Measurements from ENCODE around the gene GNPAT.
"Not testable (repeated sequence)": the region's sequence is repeated elsewhere in the genome, so short reads cannot be mapped to it uniquely, and the experiment has no call there.

The GNPAT gene

DNA sequence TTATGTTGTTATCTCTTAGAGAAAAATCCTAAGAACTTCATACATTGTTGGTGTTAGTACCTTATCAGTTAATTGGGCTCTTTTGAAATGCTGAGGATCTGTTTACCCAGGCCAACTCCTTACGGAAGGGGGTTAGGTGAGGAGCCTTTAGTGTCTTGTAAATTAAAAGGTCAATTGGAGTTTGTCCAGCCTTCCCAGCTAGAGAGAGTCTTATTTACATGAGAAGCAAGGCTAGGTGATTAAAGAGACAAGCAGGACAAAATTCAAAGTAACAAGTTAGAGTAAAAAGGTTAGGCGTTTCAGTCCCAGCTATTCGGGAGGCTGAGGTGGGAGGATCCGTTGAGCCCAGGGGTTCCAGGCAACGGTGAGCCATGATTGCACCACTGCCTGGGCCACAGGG, 28.7 kb upstream of the GNPAT start:
- in situ Hi-C loops (cut with HindIII; ENCODE audit: low sequenced_read_pairs) = not testable (repeated sequence)

- in situ Hi-C loops (cut with HindIII; ENCODE audit: low sequenced_read_pairs) = no loop called here
Measured at GRCh38 chr1:231213831-231214573, 27.0 kb upstream of the GNPAT start.

- in situ Hi-C loops (cut with HindIII; ENCODE audit: low sequenced_read_pairs) = no loop called here
Measured at GRCh38 chr1:231214918-231215680, 25.9 kb upstream of the GNPAT start.

GRCh38 chr1:231215681-231216385, 25.2 kb upstream of the GNPAT start:
- in situ Hi-C loops (cut with HindIII; ENCODE audit: low sequenced_read_pairs) = no loop called here

GRCh38 chr1:231216498-231216897, 24.5 kb upstream of the GNPAT start:
- in situ Hi-C loops (cut with HindIII; ENCODE audit: low sequenced_read_pairs) = no loop called here

DNA sequence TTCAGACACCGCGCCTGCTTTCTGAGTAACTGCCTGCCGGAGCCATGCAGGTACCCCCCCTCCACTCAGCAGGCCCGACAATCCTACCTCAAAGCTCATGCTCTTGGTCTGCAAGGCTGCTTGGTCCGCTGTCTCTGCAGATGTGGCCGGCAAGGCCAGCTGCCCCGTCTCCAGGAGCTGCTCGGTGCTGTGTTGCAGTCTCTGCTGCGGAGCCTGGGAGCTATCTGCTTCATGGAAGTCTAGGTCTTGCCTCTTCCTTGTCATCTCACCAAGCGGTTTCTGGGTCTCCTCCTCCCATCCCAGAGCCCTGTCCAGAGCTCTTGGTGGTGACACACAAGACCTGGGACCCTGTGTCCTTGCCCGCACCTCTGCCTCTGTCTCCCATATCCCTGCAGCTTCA, 24.0 kb upstream of the GNPAT start:
- in situ Hi-C loops (cut with HindIII; ENCODE audit: low sequenced_read_pairs) = no loop called here

- in situ Hi-C loops (cut with HindIII; ENCODE audit: low sequenced_read_pairs) = no loop called here
Measured at GRCh38 chr1:231218078-231218477, 22.9 kb upstream of the GNPAT start.

DNA sequence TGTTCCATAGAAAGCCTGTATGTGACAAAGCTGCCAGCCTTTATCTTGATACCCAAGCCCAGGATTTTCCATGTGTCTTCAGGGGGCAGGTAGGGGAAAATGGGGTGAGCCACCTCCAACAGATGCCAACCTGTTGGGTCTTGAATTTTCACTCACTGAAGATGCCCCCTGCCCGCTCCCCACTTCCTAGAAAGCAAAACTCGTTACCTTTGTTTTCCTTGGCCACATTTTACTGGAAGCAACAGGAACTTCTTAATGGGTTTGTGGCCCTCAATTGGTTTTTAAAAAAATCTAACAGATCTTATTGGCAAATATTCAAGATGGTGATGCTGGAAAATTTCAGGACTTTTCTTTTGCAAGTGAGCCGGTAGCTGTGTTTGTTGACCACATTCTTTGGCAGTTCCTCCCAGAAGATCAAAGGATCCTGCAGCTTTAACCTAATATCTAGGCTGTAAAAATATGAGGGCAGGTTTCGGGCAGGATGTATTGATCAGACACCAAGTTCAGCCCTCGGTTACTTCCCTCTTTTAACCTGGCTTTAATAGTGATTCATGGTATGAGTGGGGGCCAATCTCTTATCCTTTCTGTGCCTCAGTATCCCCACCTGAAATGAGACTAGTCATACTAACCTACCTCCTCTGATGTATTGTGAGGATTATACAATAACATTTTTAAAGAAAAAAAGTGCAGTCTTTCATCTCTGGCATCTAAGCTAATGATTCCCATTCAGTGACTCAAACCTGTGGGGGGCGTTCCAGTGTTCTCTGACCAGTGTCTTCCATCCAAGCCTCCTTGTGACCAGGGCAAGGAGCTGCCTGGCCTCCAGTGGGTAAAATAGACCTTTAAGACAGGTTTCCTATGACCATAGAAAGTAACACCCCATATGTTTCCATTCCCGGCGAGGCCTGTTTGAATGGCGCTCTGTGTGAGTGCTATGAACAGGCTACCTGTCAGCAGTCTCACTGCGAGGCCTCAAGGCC, 21.3 kb upstream of the GNPAT start:
- in situ Hi-C loops (cut with HindIII; ENCODE audit: low sequenced_read_pairs) = no loop called here

- in situ Hi-C loops (cut with HindIII; ENCODE audit: low sequenced_read_pairs) = no loop called here
Measured at GRCh38 chr1:231220801-231221200, 20.2 kb upstream of the GNPAT start.

DNA sequence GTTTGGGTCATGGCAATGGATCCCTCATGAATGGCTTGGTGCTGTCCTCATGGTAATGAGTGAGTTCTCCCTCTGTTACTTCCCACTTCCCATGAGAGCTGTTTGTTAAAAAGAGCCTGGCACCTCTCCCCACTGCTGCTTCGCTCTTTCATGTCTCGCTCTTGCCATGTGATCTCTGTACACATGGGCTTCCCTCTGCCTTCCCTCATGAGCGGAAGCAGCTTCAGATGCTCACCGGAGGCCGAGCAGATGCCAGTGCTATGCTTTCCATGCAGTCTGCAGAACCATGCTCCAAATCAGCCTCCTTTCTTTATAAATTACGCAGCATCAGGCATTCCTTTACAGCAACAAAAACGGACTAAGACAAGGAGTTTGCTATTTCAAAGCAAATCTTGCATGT, 14.9 kb upstream of the GNPAT start:
- in situ Hi-C loops (cut with HindIII; ENCODE audit: low sequenced_read_pairs) = no loop called here

DNA sequence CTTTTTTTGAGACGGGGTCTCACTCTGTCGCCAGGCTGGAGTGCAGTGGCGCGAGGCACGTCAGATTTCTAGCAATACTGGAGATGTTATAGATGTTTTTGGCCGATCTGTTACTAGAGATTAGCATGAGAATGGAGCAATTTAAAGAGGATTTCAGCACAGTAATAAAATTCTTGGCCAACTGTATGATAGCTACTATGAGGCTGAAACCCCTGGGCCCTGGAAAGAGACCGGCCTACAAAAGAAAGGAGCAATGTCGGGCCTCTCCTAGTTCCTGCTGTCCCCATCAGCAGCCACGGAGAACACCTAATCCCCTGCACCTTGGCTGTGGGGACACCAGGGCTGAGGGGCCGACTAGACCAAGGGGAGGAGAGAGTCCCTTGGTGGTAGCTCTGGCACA, 9.5 kb upstream of the GNPAT start:
- in situ Hi-C loops (cut with HindIII; ENCODE audit: low sequenced_read_pairs) = no loop called here

DNA sequence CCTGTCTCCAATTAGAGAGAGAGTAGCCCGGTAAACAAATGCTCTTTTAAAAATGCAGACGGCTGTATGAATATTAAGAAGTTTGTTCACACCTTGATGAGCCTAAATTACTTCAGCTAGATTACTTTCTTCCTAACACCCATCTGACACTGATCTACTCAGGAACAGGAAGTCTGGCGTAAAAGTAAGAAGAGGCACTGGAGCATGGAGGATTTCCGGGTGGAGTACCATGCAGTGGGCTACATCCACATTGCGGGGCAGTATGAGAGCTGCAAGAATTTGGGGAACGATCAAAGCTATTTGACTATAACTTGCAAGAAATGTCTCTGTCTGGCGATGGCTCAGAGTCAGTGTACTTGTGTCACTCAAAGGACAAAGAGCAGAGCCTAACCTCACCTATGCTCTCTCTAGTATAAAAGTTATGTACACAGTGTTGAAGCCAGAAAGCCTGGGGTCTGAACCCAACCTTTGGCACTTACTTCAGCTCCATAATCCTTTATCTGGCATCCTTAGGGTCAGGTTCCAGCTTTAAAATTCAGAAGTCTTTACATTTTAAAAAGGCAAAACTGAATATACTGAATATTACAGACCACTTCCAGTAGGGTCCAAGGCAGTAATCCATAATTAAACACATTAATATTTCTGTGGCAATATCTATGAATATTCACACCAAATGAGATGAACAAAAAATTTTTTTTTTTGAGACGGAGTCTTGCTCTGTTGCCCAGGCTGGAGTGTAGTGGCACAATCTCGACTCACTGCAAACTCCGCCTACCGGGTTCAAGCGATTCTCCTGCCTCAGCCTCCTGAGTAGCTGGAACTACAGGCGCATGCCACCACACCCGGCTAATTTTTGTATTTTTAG, 7.9 kb upstream of the GNPAT start:
- in situ Hi-C loops (cut with HindIII; ENCODE audit: low sequenced_read_pairs) = no loop called here

- in situ Hi-C loops (cut with HindIII; ENCODE audit: low sequenced_read_pairs) = no loop called here
Measured at GRCh38 chr1:231233735-231234417, 7.1 kb upstream of the GNPAT start.

- in situ Hi-C loops (cut with HindIII; ENCODE audit: low sequenced_read_pairs) = no loop called here
Measured at GRCh38 chr1:231234506-231234905, 6.5 kb upstream of the GNPAT start.

GRCh38 chr1:231235526-231236207, 5.3 kb upstream of the GNPAT start:
- in situ Hi-C loops (cut with HindIII; ENCODE audit: low sequenced_read_pairs) = no loop called here

GRCh38 chr1:231236208-231236591, 4.8 kb upstream of the GNPAT start:
- in situ Hi-C loops (cut with HindIII; ENCODE audit: low sequenced_read_pairs) = no loop called here

GRCh38 chr1:231236938-231237337, 4.1 kb upstream of the GNPAT start:
- in situ Hi-C loops (cut with HindIII; ENCODE audit: low sequenced_read_pairs) = no loop called here

GRCh38 chr1:231238298-231238697, 2.7 kb upstream of the GNPAT start:
- in situ Hi-C loops (cut with HindIII; ENCODE audit: low sequenced_read_pairs) = no loop called here

- in situ Hi-C loops (cut with HindIII; ENCODE audit: low sequenced_read_pairs) = no loop called here
Measured at GRCh38 chr1:231240531-231240882, 505 bp upstream of the GNPAT start.
